Erythroblast (primary cell): ENCODE data around the gene MAGI1.

Experiments used
- GATA1 ChIP-seq: IDR thresholded peaks from 2 replicates; pipeline ENCODE4 v1.6.1; 2011; ENCODE audit warnings: low read depth, mild to moderate bottlenecking, control low read depth, low read length, moderate library complexity
- POLR2A ChIP-seq: IDR thresholded peaks from 2 replicates; pipeline ENCODE4 v1.6.1; 2011; ENCODE audit warnings: mild to moderate bottlenecking, low read length

GRCh38 chr3:65376426-65376825, 662.3 kb downstream of the MAGI1 start:
- no peak for TF ChIP-seq POLR2A
- no peak for TF ChIP-seq GATA1
